HG02678 (cell line): ENCODE results near the gene ZNF562.
"Not testable (repeated sequence)": the region's sequence is repeated elsewhere in the genome, so short reads cannot be mapped to it uniquely, and the experiment has no call there.

Experiments used
- ATAC-seq: cut with Tn5 transposase; IDR thresholded peaks from one replicate; pipeline ENCODE4 v1.9.1; 2021; ENCODE audit warnings: mild to moderate bottlenecking, moderate library complexity; ENCODE audit not compliant: unreplicated experiment

ZNF562 gene

DNA sequence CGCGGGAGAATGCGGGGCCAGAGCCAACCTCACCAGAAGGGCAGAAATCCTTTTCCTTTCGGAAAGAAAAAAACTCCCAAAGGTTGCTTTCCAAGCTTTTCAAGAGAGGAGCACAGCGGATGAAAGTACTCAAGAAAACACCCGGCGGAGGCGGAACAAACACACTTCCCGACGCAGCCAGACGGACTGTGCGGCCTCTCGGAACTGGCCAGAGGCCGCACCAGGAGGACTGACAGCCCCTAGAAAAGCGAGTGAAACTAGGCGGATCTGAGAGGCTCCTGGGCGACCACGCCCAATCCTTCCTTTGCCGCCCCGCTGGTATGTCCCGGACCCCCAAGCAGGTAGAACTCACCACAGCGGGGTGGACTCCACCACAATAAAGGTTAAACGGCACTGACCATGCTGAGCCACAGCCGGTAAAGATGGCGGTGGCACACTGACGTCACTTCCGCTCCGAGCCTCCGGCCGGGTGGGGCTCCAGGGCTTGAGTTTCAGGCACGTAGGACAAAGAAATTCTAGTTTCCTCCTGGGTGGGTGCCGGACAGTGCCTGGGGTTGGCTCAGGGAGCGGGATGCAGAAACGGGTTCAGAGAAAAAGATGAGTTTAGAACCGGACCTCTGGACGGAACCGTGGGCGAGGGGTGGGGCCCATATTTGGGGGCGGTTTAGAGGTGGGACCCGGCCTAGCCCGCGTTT, at the start of gene ZNF562:
ZNF562 (minus strand) TSS at position 438 of the 695 bp plus-strand sequence. CDS start 14,356 bp downstream, outside the sequence.
- ATAC-seq = peak; percentile 86

DNA sequence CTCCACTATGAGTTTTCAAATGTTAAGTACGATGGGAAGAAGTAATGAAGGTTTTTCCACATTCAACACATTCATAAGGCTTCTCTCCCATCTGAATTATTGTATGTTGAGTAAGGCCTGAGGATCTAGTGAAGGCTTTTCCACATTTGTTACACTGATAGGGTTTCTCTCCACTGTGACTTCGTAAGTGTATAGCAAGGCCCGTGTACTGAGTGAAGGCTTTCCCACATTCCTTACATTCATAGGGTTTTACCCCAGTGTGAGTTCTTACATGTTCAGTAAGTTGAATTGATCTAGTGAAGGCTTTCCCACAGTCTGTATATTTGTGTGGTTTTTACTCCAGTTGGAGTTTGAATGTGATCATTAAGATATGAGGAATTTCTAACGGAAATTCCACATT, 49.3 kb upstream of the ZNF562 start:
- no peak for ATAC-seq

GRCh38 chr19:9721861-9722260, 47.0 kb upstream of the ZNF562 start:
- no peak for ATAC-seq

GRCh38 chr19:9720541-9720940, 45.6 kb upstream of the ZNF562 start:
- no peak for ATAC-seq

DNA sequence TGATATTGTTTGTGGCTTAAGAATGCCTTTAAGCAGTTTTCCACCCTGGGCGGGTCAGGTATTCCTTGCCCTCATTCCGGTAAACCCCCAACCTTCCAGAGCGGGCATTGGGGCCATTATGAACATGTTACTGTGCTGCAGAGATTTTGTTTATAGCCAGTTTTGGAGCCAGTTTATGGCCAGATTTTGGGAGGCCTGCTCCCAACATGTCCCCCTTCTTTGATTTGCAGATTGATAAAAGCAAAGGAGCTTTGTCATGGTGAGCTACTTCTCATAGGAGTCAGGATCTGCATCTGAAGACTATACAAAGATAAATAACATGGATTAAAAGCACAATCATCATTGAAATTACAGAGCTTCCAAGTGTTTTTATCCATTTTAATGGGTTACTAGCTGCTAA, 36.9 kb upstream of the ZNF562 start:
- no peak for ATAC-seq

- ATAC-seq = no peak
Measured at GRCh38 chr19:9709305-9709704, 34.4 kb upstream of the ZNF562 start.

- no peak for ATAC-seq
Measured at GRCh38 chr19:9705836-9706235, 30.9 kb upstream of the ZNF562 start.

- ATAC-seq = no peak
Measured at GRCh38 chr19:9702186-9702585, 27.3 kb upstream of the ZNF562 start.

GRCh38 chr19:9700229-9700981, 25.5 kb upstream of the ZNF562 start:
- no peak for ATAC-seq

DNA sequence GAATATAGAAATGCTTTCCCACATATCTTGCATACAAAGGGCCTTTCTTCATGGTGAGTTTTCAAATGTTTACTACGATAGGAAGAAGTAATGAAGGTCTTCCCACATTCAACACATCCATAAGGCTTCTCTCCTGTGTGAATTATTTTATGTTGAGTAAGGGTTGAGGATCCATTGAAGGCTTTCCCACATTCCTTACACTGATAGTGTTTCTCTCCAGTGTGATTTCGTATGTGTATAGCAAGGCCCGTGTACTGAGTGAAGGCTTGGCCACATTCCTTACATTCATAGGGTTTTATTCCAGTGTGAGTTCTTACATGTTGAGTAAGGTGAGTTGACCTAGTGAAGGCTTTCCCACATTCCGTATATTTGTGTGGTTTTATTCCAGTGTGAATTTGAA, 15.4 kb upstream of the ZNF562 start:
- ATAC-seq = not testable (repeated sequence)

DNA sequence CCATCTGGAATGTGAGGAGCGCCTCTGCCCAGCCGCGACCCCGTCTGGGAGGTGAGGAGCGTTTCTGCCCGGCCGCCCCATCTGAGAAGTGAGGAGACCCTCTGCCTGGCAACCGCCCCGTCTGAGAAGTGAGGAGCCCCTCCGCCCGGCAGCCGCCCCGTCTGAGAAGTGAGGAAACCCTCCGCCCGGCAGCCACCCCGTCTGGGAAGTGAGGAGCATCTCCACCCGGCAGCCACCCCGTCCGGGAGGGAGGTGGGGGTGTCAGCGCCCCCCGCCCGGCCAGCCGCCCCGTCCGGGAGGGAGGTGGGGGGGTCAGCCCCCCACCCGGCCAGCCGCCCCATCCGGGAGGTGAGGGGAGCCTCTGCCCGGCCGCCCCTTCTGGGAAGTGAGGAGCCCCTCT, 5.1 kb upstream of the ZNF562 start:
- ATAC-seq = not testable (repeated sequence)

DNA sequence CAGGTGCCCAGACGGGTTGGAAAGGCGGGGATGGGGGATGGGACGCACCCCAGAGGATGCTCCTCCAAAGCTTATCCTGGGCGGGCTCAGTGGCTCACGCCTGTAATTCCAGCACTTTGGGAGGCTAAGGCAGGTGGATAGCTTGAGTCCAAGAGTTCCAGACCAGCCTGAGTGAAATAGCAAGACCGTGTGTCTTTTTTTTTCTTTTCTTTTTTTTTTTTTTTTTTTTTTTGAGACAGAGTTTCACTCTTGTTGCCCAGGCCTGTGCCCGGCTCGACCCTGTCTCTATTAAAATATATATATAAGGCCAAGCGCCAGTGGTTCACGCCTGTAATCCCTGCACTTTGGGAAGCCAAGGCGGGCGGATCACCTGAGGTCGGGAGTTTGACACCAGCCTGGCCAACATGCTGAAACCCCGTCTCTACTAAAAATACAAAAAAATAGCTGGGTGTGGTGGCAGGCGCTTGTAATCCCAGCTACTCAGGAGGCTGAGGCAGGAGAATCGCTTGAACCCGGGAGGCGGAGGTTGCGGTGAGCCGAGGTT, 530 bp upstream of the ZNF562 start:
- ATAC-seq = not testable (repeated sequence)

- ATAC-seq = no peak
Measured at GRCh38 chr19:9673912-9674662, 813 bp downstream of the ZNF562 start.

GRCh38 chr19:9672893-9673292, 2.0 kb downstream of the ZNF562 start:
- ATAC-seq = no peak

DNA sequence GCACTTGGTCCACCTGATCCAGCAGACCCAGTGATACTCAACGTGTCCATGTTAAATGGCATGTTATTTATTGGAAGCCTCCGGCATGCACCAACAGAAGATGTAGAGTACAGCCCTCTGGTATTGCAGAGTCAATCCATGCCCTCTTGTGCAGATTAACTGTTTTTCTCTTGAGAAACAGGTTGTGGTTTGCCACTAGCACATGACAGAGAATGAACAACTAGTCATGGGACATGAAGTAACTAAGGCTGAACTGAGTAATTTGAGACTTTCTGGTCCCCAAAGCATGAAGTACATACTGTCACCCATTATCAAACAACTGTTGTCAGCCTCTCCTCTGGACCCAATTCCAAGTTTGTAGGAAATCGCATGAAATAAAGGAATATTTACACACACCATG, 3.2 kb downstream of the ZNF562 start:
- ATAC-seq = no peak

- ATAC-seq = no peak
Measured at GRCh38 chr19:9668544-9668943, 6.4 kb downstream of the ZNF562 start.

DNA sequence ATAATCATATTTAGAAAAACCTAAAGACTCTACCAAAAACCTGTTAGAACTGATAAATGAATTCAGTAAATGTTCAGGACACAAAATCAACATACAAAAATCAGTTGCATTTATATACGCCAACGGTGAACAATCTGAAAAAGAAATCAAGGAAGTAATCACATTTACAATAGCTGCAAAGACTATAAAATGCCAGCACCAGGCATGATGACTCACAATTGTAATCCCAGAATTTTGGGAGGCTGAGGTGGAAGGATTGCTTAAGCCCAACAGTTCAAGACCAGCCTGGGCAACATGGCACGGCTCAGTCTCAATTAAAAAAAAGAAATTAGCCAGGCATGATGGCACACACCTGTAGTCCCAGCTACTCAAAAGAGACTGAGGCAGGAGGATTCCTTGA, 7.0 kb downstream of the ZNF562 start:
- no peak for ATAC-seq

GRCh38 chr19:9658769-9659168, 16.1 kb downstream of the ZNF562 start:
- no peak for ATAC-seq

DNA sequence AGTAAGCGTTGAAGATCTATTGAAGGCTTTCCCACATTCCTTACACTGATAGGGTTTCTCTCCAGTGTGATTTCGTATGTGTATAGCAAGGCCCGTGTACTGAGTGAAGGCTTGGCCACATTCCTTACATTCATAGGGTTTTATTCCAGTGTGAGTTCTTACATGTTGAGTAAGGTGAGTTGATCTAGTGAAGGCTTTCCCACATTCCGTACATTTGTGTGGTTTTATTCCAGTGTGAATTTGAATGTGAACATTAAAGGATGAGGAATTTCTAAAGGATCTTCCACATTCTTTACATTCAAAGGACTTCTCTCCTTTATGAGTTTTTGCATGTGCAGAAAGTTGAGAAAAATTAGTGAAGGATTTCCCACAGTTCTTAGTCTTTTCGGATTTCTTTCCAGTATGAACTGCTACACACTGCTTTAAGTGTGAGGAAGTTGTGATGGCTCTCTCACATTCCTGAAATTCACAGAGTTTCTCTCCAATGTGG, 21.8 kb downstream of the ZNF562 start:
- not testable (repeated sequence) for ATAC-seq

- ATAC-seq = not testable (repeated sequence)
Measured at GRCh38 chr19:9651464-9651863, 23.4 kb downstream of the ZNF562 start.

DNA sequence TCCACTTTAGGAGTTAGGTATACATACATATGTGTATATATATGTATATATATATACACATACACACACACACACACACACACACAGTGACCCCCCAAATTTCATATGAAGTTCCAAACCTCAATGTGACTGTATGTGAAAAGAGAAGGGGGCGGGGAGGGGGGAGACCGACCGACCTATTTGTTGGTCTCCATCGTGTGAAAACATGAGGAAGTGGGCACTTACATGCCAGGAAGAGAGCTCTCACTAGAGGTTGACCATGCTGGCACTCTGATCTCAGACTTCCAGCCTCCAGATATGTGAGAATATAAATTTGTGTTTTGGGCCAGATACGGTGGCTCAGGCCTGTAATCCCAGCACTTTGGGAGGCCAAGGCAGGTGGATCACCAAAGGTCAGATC, 24.6 kb downstream of the ZNF562 start:
- no peak for ATAC-seq
